Suprapubic skin (tissue), 4 donors: ENCODE measurements around the gene TMOD1. TPM values are rescaled to one million over a fixed set of nuclear protein-coding genes. Genes with fewer than 3 reads are reported as not detected.

Experiments
- DNase-seq, 2 donors: peaks; one replicate each; pipeline ENCODE4 v3.0.0-alpha.2; 2019; ENCODE audit warnings: low spot score in 2 of 2
- H3K27ac ChIP-seq: fragments of 200-600 bp; sonication (generic); one replicate; pipeline ENCODE4 v1.5.1; 2019
- H3K27me3 ChIP-seq: fragments of 200-600 bp; sonication (generic); one replicate; pipeline ENCODE4 v1.5.1; 2019
- H3K36me3 ChIP-seq: fragments of 200-600 bp; sonication (generic); one replicate; pipeline ENCODE4 v1.5.1; 2019
- H3K4me1 ChIP-seq: fragments of 200-600 bp; sonication (generic); one replicate; pipeline ENCODE4 v1.5.1; 2019
- H3K4me3 ChIP-seq: fragments of 200-600 bp; sonication (generic); one replicate; pipeline ENCODE4 v1.5.1; 2019; ENCODE audit warnings: mild to moderate bottlenecking
- H3K9me3 ChIP-seq: fragments of 200-600 bp; sonication (generic); one replicate; pipeline ENCODE4 v1.5.1; 2019
- CTCF ChIP-seq, 2 donors: fragments of 200-600 bp in 1 of 2; fragments of 450-650 bp in 1 of 2; sonication (generic) in 1 of 2; IDR thresholded peaks; one replicate each; pipeline ENCODE4 v1.5.1; 2016 to 2019; ENCODE audit warnings: antibody characterized with exemption in 2 of 2, mild to moderate bottlenecking in 1 of 2, moderate library complexity in 1 of 2
- EP300 ChIP-seq: sonication (generic); formaldehyde crosslinking; IDR thresholded peaks from one replicate; pipeline ENCODE4 v1.6.1; 2017; ENCODE audit warnings: antibody characterized with exemption
- POLR2A ChIP-seq, 2 donors: fragments of 450-650 bp; IDR thresholded peaks; one replicate each; pipeline ENCODE4 v1.6.1; 2017; ENCODE audit warnings: antibody characterized with exemption in 2 of 2, mild to moderate bottlenecking in 2 of 2, moderate library complexity in 2 of 2
- POLR2AphosphoS5 ChIP-seq, 3 donors: sonication (generic); formaldehyde crosslinking; IDR thresholded peaks; one replicate each; pipeline ENCODE4 v1.6.1; 2017; ENCODE audit warnings: antibody characterized with exemption in 3 of 3
- WGBS: methylation state at CpG from one replicate; pipeline ENCODE4 v1.1.5; 2018; 5-methylcytosine and 5-hydroxymethylcytosine counted together
- total RNA-seq, 4 donors: library from RNA; depleted of rRNA; stranded (reverse); fragments of >200 nt; gene quantifications; one replicate each; pipeline ENCODE4 v1.1.0, GENCODE V29; 2016

Gene TMOD1
- total RNA-seq, 4 donors from 2014 or later: 1.9 to 4.4 (median 4.0) TPM

- H3K4me1 ChIP-seq: peaks cover 14% of the 10 kb centered on the region
- no peaks in the 10 kb centered on the region for H3K9me3 ChIP-seq
- WGBS: 93% methylated on average over 4 of the region's 4 CpGs
- H3K27ac ChIP-seq: no peak overlapping the region
- no peak for DNase-seq
- no peaks in the 10 kb centered on the region for H3K36me3 ChIP-seq
- TF ChIP-seq CTCF (IDR thresholded peaks at IDR 0.05): no peak
- no peak for TF ChIP-seq EP300
- TF ChIP-seq POLR2AphosphoS5 (IDR thresholded peaks at IDR 0.05): no peak
- TF ChIP-seq POLR2A (IDR thresholded peaks at IDR 0.05): no peak
- peaks cover 15% of the 10 kb centered on the region for H3K27me3 ChIP-seq
- no peak overlapping the region for H3K4me3 ChIP-seq
Measured at GRCh38 chr9:97508852-97509251, 7.4 kb downstream of the TMOD1 start.

DNA sequence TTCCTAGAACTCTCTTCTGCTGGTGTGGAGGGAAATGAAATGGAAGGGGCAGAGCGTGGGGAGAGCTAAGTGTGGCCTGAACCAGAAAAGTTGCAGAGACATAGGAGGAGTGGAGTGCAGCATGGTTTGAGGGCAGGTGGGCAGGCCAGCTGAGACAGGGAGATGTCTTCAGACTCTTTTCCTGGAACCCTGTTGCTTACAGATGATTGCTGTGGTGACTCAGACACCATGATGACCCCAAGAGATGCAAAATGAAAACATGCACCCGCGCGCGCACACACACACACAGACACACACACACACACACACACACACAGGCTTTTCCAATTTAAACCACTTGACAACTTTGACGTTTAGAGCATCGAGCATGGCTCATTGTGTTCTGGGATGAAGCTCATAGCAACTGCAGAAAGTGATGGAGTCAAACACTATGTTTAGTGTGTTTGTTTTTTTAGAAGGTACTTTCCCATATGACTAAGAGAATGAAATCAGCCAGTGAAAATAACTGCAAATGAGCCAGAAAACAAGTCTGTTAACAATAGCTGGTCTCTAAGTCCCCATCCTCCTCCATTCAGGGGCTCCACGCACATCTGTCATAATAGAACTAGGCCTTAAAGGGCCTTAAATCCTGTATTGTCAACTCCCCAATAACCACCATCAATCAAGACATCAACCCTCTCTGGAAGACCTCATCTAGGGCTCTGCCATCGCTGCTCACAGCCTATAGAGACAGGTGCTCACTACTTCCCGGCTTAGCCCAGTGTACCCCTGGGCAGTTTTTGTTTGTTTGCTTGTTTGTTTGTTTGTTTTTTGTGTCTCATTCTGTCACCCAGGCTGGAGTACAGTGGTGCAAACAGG, 9.6 kb downstream of the TMOD1 start:
- H3K4me3 ChIP-seq: no peak overlapping the region
- no peaks in the 10 kb centered on the region for H3K9me3 ChIP-seq
- 78% methylated on average over 10 of the region's 10 CpGs for WGBS
- TF ChIP-seq CTCF (IDR thresholded peaks at IDR 0.05) (no peak), EP300 (no peak), POLR2A (IDR thresholded peaks at IDR 0.05) (no peak), POLR2AphosphoS5 (IDR thresholded peaks at IDR 0.05) (no peak)
- H3K27ac ChIP-seq: no peak overlapping the region
- no peaks in the 10 kb centered on the region for H3K36me3 ChIP-seq
- DNase-seq: no peak
- no peaks in the 10 kb centered on the region for H3K27me3 ChIP-seq
- peaks cover 6% of the 10 kb centered on the region for H3K4me1 ChIP-seq

DNA sequence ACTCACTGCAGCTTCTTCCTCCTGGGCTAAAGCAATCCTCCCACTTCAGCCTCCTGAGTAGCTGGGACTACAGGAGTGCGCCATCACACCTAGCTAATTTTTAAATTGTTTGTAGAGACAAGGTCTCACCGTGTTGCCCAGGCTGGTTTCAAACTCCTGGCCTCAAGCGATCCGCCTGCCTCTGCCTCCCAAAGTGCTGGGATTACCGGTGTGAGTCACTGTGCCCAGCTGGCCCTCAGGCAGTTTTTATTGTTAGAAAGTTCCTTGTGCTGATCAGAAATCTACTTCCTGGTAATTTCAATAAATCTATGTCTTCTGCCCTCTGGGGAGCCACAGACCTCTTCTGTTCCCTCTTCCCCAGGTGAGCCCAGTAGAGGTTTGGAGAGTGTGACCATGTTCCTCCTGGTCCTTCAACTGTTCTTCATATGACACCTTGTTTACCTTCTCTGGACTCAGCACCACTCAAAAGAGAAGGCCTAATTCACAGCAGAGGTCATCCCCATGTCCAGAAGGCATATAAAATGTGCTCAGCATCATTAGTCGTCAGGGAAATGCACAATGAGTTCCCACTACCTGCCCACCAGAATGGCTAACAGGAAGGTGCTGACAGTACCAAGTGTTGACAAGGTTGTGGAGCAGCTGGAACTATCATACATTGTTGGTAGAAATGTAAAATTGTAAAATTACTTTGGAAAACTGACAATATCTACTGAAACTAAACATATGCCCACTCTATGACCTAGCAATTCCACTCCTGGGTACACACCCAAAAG, 10.4 kb downstream of the TMOD1 start:
- no peaks in the 10 kb centered on the region for H3K9me3 ChIP-seq
- no peak overlapping the region for H3K4me3 ChIP-seq
- no peaks in the 10 kb centered on the region for H3K36me3 ChIP-seq
- 76% methylated on average over 6 of the region's 6 CpGs for WGBS
- DNase-seq: no peak
- no peak for TF ChIP-seq CTCF (IDR thresholded peaks at IDR 0.05)
- no peak for TF ChIP-seq POLR2AphosphoS5 (IDR thresholded peaks at IDR 0.05)
- no peak overlapping the region for H3K27ac ChIP-seq
- no peaks in the 10 kb centered on the region for H3K27me3 ChIP-seq
- peaks cover 6% of the 10 kb centered on the region for H3K4me1 ChIP-seq

DNA sequence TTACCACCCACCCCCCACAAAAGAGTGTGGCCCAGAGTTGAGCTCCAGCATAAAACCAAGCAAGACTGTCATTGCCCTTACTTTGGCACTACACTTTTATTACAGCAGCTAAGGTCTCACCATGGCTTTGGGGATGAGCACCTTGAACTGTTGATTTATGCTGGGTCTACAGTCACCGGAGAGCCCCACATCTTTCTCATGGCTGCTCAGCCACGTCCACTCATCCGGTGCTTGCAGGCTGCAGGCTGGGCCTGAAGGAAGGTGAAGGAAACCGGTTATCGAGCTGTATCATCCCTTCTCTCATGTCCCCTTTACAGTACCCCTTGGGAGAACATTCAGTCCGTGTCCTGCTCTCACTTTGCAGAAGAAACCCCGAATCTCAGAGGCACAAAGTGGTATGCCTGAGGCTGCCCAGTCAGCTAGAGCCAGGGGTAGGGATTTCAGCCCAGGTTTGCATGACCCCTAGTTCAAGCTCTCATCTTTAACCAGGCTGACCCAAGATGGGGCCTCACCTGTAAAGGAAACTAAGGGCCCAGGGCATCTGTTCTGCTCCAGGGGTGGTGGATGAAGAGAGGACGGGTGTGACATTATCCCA, 11.6 kb downstream of the TMOD1 start:
- TF ChIP-seq POLR2AphosphoS5 (IDR thresholded peaks at IDR 0.05) (no peak), POLR2A (IDR thresholded peaks at IDR 0.05) (no peak), CTCF (IDR thresholded peaks at IDR 0.05) (no peak), EP300 (no peak)
- Histone ChIP-seq H3K4me1 (peaks cover 6% of the 10 kb centered on the region), H3K27ac (no peak overlapping the region), H3K4me3 (no peak overlapping the region), H3K36me3 (no peaks in the 10 kb centered on the region), H3K27me3 (no peaks in the 10 kb centered on the region), H3K9me3 (no peaks in the 10 kb centered on the region)
- DNase-seq: no peak
- WGBS: 91% methylated on average over 8 of the region's 8 CpGs

- no peak for DNase-seq
- Histone ChIP-seq H3K9me3 (no peaks in the 10 kb centered on the region), H3K36me3 (no peaks in the 10 kb centered on the region), H3K4me1 (peaks cover 17% of the 10 kb centered on the region), H3K27me3 (no peaks in the 10 kb centered on the region), H3K27ac (no peak overlapping the region), H3K4me3 (no peak overlapping the region)
- no peak for TF ChIP-seq POLR2AphosphoS5 (IDR thresholded peaks at IDR 0.05)
- no peak for TF ChIP-seq POLR2A (IDR thresholded peaks at IDR 0.05)
- TF ChIP-seq EP300: no peak
- no peak for TF ChIP-seq CTCF (IDR thresholded peaks at IDR 0.05)
- 87% methylated on average over 9 of the region's 9 CpGs for WGBS
Measured at GRCh38 chr9:97514531-97514930, 13.1 kb downstream of the TMOD1 start.
